Caco-2 (cell line): ENCODE measurements around the gene SOX15. TPM values are rescaled to one million over a fixed set of nuclear protein-coding genes. Genes with fewer than 3 reads are reported as not detected.

Source experiments
- Bru-seq: library from RNA; stranded (reverse); fragments of 400-500 nt; gene quantifications from one replicate; lab custom pipeline; 2021; lab: Mats Ljungman, UMichigan
- BruChase-seq, 2 experiments: library from RNA; stranded (reverse); fragments of 400-500 nt; gene quantifications; one replicate each; lab custom pipeline; 2021; lab: Mats Ljungman, UMichigan
- BruUV-seq: library from RNA; stranded (reverse); fragments of 400-500 nt; replicated peaks from 2 replicates; lab custom pipeline; 2021; lab: Mats Ljungman, UMichigan
- CTCF ChIA-PET: fragments of 300-600 bp; sonication (Branson Sonifier 250); formaldehyde crosslinking; loops from one replicate; lab custom pipeline; 2022; ENCODE audit warnings: antibody characterized with exemption; lab: Charles Lee
- POLR2A ChIA-PET: fragments of 300-600 bp; sonication (Branson Sonifier 250); formaldehyde crosslinking; loops from one replicate; lab custom pipeline; 2022; ENCODE audit warnings: antibody characterized with exemption; lab: Charles Lee
- DNase-seq, 2 experiments: peaks; one replicate each; pipeline versions ENCODE4 v3.0.0 to v3.0.0-alpha.2; 2020 to 2022
- H3K27me3 ChIP-seq: replicated peaks from 2 replicates; pipeline ENCODE4 v1.6.0; 2011; ENCODE audit warnings: low read length; ENCODE audit not compliant: control insufficient read depth, insufficient read depth
- H3K36me3 ChIP-seq: 2 replicates; pipeline ENCODE4 v1.5.1; 2011; ENCODE audit warnings: low read length; ENCODE audit not compliant: control insufficient read depth, insufficient read depth
- H3K4me1 ChIP-seq: fragments of 250-450 bp; sonication (Bioruptor Pico); 2 replicates; pipeline ENCODE4 v1.5.1; 2020; ENCODE audit warnings: mild to moderate bottlenecking
- H3K4me3 ChIP-seq: 2 replicates; pipeline ENCODE4 v1.5.1; 2011; ENCODE audit warnings: low read depth, mild to moderate bottlenecking, control low read depth, low read length
- H3K9me3 ChIP-seq: fragments of 250-450 bp; sonication (Bioruptor Pico); 2 replicates; pipeline ENCODE4 v1.5.1; 2020; ENCODE audit warnings: mild to moderate bottlenecking, moderate library complexity
- H3K27ac Mint-ChIP-seq: one replicate; pipeline ENCODE4 v1.8.0; 2022; ENCODE audit warnings: mixed read lengths; ENCODE audit not compliant: unreplicated experiment
- H3K27me3 Mint-ChIP-seq: one replicate; pipeline ENCODE4 v1.8.0; 2022; ENCODE audit warnings: mixed read lengths; ENCODE audit not compliant: insufficient read depth, unreplicated experiment
- H3K36me3 Mint-ChIP-seq: one replicate; pipeline ENCODE4 v1.8.0; 2022; ENCODE audit warnings: mild to moderate bottlenecking, mixed read lengths; ENCODE audit not compliant: insufficient read depth, unreplicated experiment
- H3K4me1 Mint-ChIP-seq: one replicate; pipeline ENCODE4 v1.8.0; 2022; ENCODE audit warnings: low read depth, mixed read lengths; ENCODE audit not compliant: unreplicated experiment
- H3K4me3 Mint-ChIP-seq: one replicate; pipeline ENCODE4 v1.8.0; 2022; ENCODE audit warnings: mild to moderate bottlenecking, moderate library complexity, mixed read lengths; ENCODE audit not compliant: unreplicated experiment
- H3K9me3 Mint-ChIP-seq: one replicate; pipeline ENCODE4 v1.8.0; 2022; ENCODE audit warnings: mixed read lengths; ENCODE audit not compliant: unreplicated experiment
- intact Hi-C: fragments of 100-400 bp; cut with micrococcal nuclease; formaldehyde crosslinking; loops from one replicate; pipeline ENCODE4 v1.10.0; 2022; ENCODE audit not compliant: unreplicated experiment
- long read RNA-seq: library from polyadenylated mRNA; stranded (forward); transcript quantifications from one replicate; pipeline ENCODE4 v2.0.0, GENCODE V29; 2022
- total RNA-seq: library from RNA; stranded (reverse); gene quantifications from 2 replicates; pipeline ENCODE4 v1.2.3, GENCODE V29; 2022
- TF ChIP-seq, protein P1 (sequence below), 2 experiments: fragments of 200-600 bp in 1 of 2; IDR thresholded peaks; 1 replicate in 1 of 2; 2 replicates in 1 of 2; pipeline versions ENCODE4 v1.5.1 to v1.8.0; 2011 to 2022; ENCODE audit warnings: antibody characterized with exemption in 1 of 2, control low read depth in 1 of 2, inconsistent platforms in 1 of 2, low read depth in 1 of 2, low read length in 1 of 2, mild to moderate bottlenecking in 1 of 2, moderate library complexity in 1 of 2; ENCODE audit not compliant: insufficient read depth in 1 of 2, severe bottlenecking in 1 of 2, unreplicated experiment in 1 of 2

The SOX15 gene
- 0.53 TPM in 1 of 2 replicates, not detected in the other for total RNA-seq
- Bru-seq, nascent RNA = percentile 22 among the genes with signal in this experiment
- percentile 32 among the genes with signal in this experiment for BruChase-seq, experiment 1, labeled RNA remaining after a 2-hour chase
- not detected for BruChase-seq, experiment 2, labeled RNA remaining after a 6-hour chase
- long read RNA-seq = 0 reads

DNA sequence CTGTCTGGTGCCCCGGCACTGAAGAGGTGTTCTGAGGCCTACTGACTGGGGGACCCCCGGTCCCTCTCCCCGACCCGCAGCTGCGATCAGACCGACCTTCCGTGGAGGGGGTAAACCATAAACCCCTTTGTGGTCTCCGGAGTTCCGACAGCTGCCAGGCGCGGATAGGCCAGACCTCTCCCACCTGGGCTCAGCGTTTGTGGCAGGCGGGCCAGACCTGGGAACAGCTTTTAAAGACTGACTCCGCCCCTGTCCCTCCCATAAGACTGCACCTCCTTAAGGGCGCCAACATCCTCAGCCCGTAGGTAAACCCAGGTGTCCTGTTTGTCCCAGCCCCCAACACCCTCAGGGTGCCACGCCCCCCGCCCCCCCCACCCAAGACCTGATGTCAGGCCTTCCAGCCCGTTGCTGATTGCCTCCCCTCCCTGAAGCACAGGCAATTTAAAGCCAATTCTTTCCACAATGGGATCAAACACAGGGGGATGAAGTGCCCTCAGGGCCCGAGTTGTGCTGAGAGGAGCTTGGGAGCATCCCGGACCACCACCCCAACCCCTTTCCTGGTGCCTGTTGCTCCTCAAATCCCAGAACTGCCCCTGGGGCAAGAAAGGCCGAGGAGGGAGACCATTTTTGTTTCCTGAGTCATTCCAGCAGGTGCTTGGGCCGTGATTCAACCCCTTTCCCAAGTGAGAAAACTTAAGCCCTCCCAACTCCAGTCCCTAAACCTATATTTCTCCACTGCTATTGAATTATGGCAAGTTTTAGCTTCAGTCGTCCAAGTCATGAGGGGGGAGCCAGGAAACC is at the start of gene SOX15:
Gene SOX15, minus strand, starts transcription at position 204 of the 801 bp plus-strand sequence. CDS start 418 bp downstream, outside the sequence.
- no peak within 1 kb of the TSS for H3K4me3 ChIP-seq
- CTCF ChIA-PET = no interaction called here

DNA sequence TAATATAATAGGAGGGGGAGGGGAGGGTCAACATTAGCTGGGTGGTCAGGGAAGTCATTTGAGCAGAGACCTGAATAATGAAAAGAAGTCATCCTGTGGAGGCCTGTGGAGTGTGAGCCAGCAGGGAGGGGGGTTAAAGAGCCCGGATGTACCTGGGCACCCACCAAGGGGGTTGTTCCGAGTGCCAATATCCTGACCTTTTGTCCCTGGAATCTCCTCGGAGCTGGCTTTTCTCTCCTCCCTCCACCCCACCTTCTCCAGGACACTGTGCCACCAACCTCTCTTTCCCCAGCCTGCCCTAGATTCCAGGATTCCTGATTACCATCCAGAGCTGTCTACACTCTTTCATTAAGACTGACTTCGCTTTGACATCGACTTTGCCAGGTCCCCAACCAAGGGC is 46.3 kb upstream of the SOX15 start:
- TF ChIP-seq, protein P1, sequence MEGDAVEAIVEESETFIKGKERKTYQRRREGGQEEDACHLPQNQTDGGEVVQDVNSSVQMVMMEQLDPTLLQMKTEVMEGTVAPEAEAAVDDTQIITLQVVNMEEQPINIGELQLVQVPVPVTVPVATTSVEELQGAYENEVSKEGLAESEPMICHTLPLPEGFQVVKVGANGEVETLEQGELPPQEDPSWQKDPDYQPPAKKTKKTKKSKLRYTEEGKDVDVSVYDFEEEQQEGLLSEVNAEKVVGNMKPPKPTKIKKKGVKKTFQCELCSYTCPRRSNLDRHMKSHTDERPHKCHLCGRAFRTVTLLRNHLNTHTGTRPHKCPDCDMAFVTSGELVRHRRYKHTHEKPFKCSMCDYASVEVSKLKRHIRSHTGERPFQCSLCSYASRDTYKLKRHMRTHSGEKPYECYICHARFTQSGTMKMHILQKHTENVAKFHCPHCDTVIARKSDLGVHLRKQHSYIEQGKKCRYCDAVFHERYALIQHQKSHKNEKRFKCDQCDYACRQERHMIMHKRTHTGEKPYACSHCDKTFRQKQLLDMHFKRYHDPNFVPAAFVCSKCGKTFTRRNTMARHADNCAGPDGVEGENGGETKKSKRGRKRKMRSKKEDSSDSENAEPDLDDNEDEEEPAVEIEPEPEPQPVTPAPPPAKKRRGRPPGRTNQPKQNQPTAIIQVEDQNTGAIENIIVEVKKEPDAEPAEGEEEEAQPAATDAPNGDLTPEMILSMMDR (IDR thresholded peaks at IDR 0.05; ENCODE audit: insufficient read depth in 1 of 2, low read depth in 1 of 2, low read length in 1 of 2, severe bottlenecking in 1 of 2, unreplicated experiment in 1 of 2) = no peak
- no peak overlapping the region for H3K4me3 Mint-ChIP-seq
- no peak overlapping the region for H3K27ac Mint-ChIP-seq
- no peaks in the 10 kb centered on the region for H3K36me3 Mint-ChIP-seq
- H3K9me3 Mint-ChIP-seq = no peaks in the 10 kb centered on the region
- no peaks in the 10 kb centered on the region for H3K4me1 ChIP-seq
- no peak overlapping the region for H3K4me3 ChIP-seq
- H3K27me3 Mint-ChIP-seq = no peaks in the 10 kb centered on the region
- CTCF ChIA-PET = interaction anchor here (1.5 kb wide), 1 partner anchor 51 kb away, joined by 4 read pairs; the partner anchor contains the start of gene TP53
- POLR2A ChIA-PET = no interaction called here
- intact Hi-C loops = no loop called here
- H3K27me3 ChIP-seq = no peaks in the 10 kb centered on the region
- H3K4me1 Mint-ChIP-seq = no peaks in the 10 kb centered on the region
- BruUV-seq = no TSS peak
- H3K9me3 ChIP-seq = no peaks in the 10 kb centered on the region
- no peak for DNase-seq
- no peaks in the 10 kb centered on the region for H3K36me3 ChIP-seq

More for the DNA sequence above, at the start of gene SOX15:
- H3K27ac Mint-ChIP-seq = peak within 1 kb of the TSS; percentile 35
- H3K9me3 Mint-ChIP-seq = no peaks in the 10 kb centered on the region
- no peaks in the 10 kb centered on the region for H3K27me3 Mint-ChIP-seq
- intact Hi-C loops = no loop called here
- no peaks in the 10 kb centered on the region; the same call in 1 of the 2 replicates for H3K36me3 ChIP-seq
- DNase-seq = no peak
- no peaks in the 10 kb centered on the region for H3K27me3 ChIP-seq
- H3K4me1 Mint-ChIP-seq = no peaks in the 10 kb centered on the region
- no TSS peak for BruUV-seq
- H3K4me3 Mint-ChIP-seq = no peak within 1 kb of the TSS
- H3K9me3 ChIP-seq = no peaks in the 10 kb centered on the region
- peaks cover 53% of the 10 kb centered on the region for H3K36me3 Mint-ChIP-seq
- TF ChIP-seq, protein P1 (IDR thresholded peaks at IDR 0.05; ENCODE audit: insufficient read depth in 1 of 2, low read depth in 1 of 2, low read length in 1 of 2, severe bottlenecking in 1 of 2, unreplicated experiment in 1 of 2) = no peak
- POLR2A ChIA-PET = no interaction called here
- H3K4me1 ChIP-seq = no peaks in the 10 kb centered on the region

DNA sequence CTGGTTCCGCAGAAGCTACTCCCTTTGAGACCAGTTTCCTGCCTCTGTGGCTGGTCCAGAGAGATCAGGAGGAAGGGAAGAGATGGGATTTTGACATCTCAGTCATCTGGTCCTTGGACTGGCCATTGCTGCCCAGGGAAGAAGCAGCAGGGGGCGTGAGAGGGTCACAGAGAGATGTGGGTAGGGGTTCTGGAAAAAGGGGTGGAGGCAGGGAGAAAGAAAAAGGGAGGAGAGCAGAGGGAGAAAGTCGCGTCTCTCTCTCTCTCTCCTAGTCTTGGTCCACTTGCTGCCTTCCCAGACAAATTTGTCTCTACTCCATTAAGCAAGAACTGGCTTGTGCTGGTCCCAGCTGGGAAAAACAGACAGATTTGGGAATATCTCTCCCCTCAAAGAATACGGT is 44.5 kb upstream of the SOX15 start:
- no peaks in the 10 kb centered on the region for H3K9me3 ChIP-seq
- Mint-ChIP-seq H3K27ac (no peak overlapping the region), H3K27me3 (no peaks in the 10 kb centered on the region), H3K4me3 (no peak overlapping the region), H3K9me3 (no peaks in the 10 kb centered on the region), H3K4me1 (no peaks in the 10 kb centered on the region), H3K36me3 (no peaks in the 10 kb centered on the region)
- intact Hi-C loops = loop anchor here (1.0 kb wide), 1 partner anchor 54 kb away; the partner anchor contains the start of gene WRAP53
- DNase-seq = peak; percentile 64 to 68
- no TSS peak for BruUV-seq
- ChIA-PET POLR2A (interaction anchor here (0.6 to 0.7 kb wide), 2 partner anchors 16 to 53 kb away, joined by 4 to 8 read pairs; partner anchors contain the start of gene TP53), CTCF (interaction anchor here (0.5 kb wide), 1 partner anchor 28 kb away, joined by 3 read pairs; no protein-coding TSS in a partner anchor)
- H3K27me3 ChIP-seq = no peaks in the 10 kb centered on the region
- peaks cover 3% of the 10 kb centered on the region; the same call in 1 of the 2 replicates for H3K4me1 ChIP-seq
- no peaks in the 10 kb centered on the region for H3K36me3 ChIP-seq
- no peak overlapping the region for H3K4me3 ChIP-seq
- TF ChIP-seq, protein P1 (IDR thresholded peaks at IDR 0.05; ENCODE audit: insufficient read depth in 1 of 2, low read depth in 1 of 2, low read length in 1 of 2, severe bottlenecking in 1 of 2, unreplicated experiment in 1 of 2) = peak; percentile 27 to 55
